CD14-positive monocyte (primary cell): ENCODE results near the gene MMEL1. TPM values are rescaled to one million over a fixed set of nuclear protein-coding genes. Genes with fewer than 3 reads are reported as not detected.
A peak's percentile ranks its signal among the peaks of the same experiment; 100 is the strongest.

Source experiments
- DNase-seq, 3 donors: peaks; one replicate each; pipeline ENCODE4 v3.0.0-alpha.2; 2011 to 2022
- H2AFZ ChIP-seq: 2 replicates; pipeline ENCODE4 v1.6.0; 2012; ENCODE audit warnings: mild to moderate bottlenecking, low read depth, low read length, inconsistent platforms; ENCODE audit not compliant: insufficient read depth, poor library complexity, severe bottlenecking
- H3K27ac ChIP-seq, 2 donors: 1 replicate in 1 of 2; 2 replicates in 1 of 2; pipeline ENCODE4 v1.5.1; 2012 to 2013; ENCODE audit warnings: low read length in 2 of 2, control low read depth in 1 of 2, inconsistent platforms in 1 of 2, low read depth in 1 of 2, mild to moderate bottlenecking in 1 of 2
- H3K27me3 ChIP-seq, 2 donors: one replicate each; pipeline versions ENCODE4 v1.6.0 to v1.6.1; 2011 to 2013; ENCODE audit warnings: low read length in 2 of 2; ENCODE audit not compliant: control insufficient read depth in 2 of 2, insufficient read depth in 2 of 2
- H3K36me3 ChIP-seq, 2 donors: replicated peaks in 1 of 2; 1 replicate in 1 of 2; 2 replicates in 1 of 2; pipeline versions ENCODE4 v1.5.1 to v1.6.1; 2012 to 2013; ENCODE audit warnings: low read length in 2 of 2, control low read depth in 1 of 2, inconsistent platforms in 1 of 2, mild to moderate bottlenecking in 1 of 2; ENCODE audit not compliant: insufficient read depth in 2 of 2, control insufficient read depth in 1 of 2
- H3K4me1 ChIP-seq, 2 donors: 1 replicate in 1 of 2; 2 replicates in 1 of 2; pipeline versions ENCODE4 v1.5.1 to v1.6.1; 2012 to 2013; ENCODE audit warnings: low read length in 2 of 2, control low read depth in 1 of 2, inconsistent platforms in 1 of 2, mild to moderate bottlenecking in 1 of 2, moderate library complexity in 1 of 2; ENCODE audit not compliant: insufficient read depth in 2 of 2, control insufficient read depth in 1 of 2
- H3K4me2 ChIP-seq: replicated peaks from 2 replicates; pipeline ENCODE3; 2012; ENCODE audit warnings: low read length, moderate library complexity, mild to moderate bottlenecking; ENCODE audit not compliant: poor library complexity, severe bottlenecking; ENCODE audit errors: extremely low read depth
- H3K4me3 ChIP-seq, 3 experiments: fragments of 200-600 bp in 1 of 3; sonication (generic) in 1 of 3; replicated peaks in 1 of 3; 1 replicate in 2 of 3; 2 replicates in 1 of 3; pipeline ENCODE4 v1.5.1; 2011 to 2013; ENCODE audit warnings: low read length in 3 of 3, mild to moderate bottlenecking in 3 of 3, control low read depth in 2 of 3, low read depth in 2 of 3, inconsistent platforms in 1 of 3, moderate library complexity in 1 of 3
- H3K79me2 ChIP-seq: 2 replicates; pipeline ENCODE4 v1.6.0; 2012; ENCODE audit warnings: mild to moderate bottlenecking, control low read depth, inconsistent platforms, low read length, moderate library complexity; ENCODE audit not compliant: insufficient read depth
- H3K9ac ChIP-seq: 2 replicates; pipeline ENCODE4 v1.6.0; 2017; ENCODE audit warnings: low read length, mild to moderate bottlenecking; ENCODE audit not compliant: insufficient read depth, poor library complexity, severe bottlenecking
- H3K9me3 ChIP-seq, 2 donors: replicated peaks in 1 of 2; 1 replicate in 1 of 2; 2 replicates in 1 of 2; pipeline versions ENCODE4 v1.5.1 to v1.6.1; 2012 to 2013; ENCODE audit warnings: low read length in 2 of 2, control low read depth in 1 of 2; ENCODE audit not compliant: control insufficient read depth in 1 of 2, insufficient read depth in 1 of 2
- H4K20me1 ChIP-seq: 2 replicates; pipeline ENCODE4 v1.6.0; 2012; ENCODE audit warnings: mild to moderate bottlenecking, low read length, control low read depth, moderate library complexity; ENCODE audit not compliant: insufficient read depth
- H3K27ac Mint-ChIP-seq, 7 donors: one replicate each; pipeline ENCODE4 v1.8.0; 2020; ENCODE audit warnings: mild to moderate bottlenecking in 7 of 7, mixed read lengths in 7 of 7, moderate library complexity in 6 of 7, inconsistent platforms in 2 of 7
- H3K27me3 Mint-ChIP-seq, 3 donors: one replicate each; pipeline ENCODE4 v1.8.0; 2021 to 2022; ENCODE audit warnings: low read depth in 3 of 3, mild to moderate bottlenecking in 3 of 3, mixed read lengths in 3 of 3, moderate library complexity in 3 of 3, inconsistent platforms in 1 of 3
- H3K36me3 Mint-ChIP-seq, 2 donors: one replicate each; pipeline ENCODE4 v1.8.0; 2020; ENCODE audit warnings: mixed read lengths in 2 of 2, inconsistent platforms in 1 of 2, mild to moderate bottlenecking in 1 of 2
- H3K4me1 Mint-ChIP-seq: one replicate; pipeline ENCODE4 v1.8.0; 2020; ENCODE audit warnings: mild to moderate bottlenecking, mixed read lengths
- H3K4me3 Mint-ChIP-seq, 2 donors: one replicate each; pipeline ENCODE4 v1.8.0; 2020; ENCODE audit warnings: mild to moderate bottlenecking in 2 of 2, mixed read lengths in 2 of 2, moderate library complexity in 1 of 2
- H3K9me3 Mint-ChIP-seq, 7 donors: one replicate each; pipeline ENCODE4 v1.8.0; 2020 to 2022; ENCODE audit warnings: mixed read lengths in 7 of 7, mild to moderate bottlenecking in 6 of 7, moderate library complexity in 6 of 7, inconsistent platforms in 2 of 7
- WGBS: methylation state at CpG from one replicate; pipeline ENCODE4 v1.1.5; 2013; ENCODE audit warnings: missing lambda C conversion rate; ENCODE audit not compliant: insufficient coverage; 5-methylcytosine and 5-hydroxymethylcytosine counted together
- intact Hi-C, 2 donors: fragments of 100-400 bp; cut with micrococcal nuclease; formaldehyde crosslinking; loops; one replicate each; pipeline versions ENCODE4 v1.15.0 to v1.15.1; 2023
- polyA plus RNA-seq, 3 donors: library from polyadenylated mRNA; depleted of rRNA in 1 of 3; unstranded in 2 of 3; stranded (reverse) in 1 of 3; fragments of 300-500 nt in 2 of 3; fragments of >200 nt in 1 of 3; fragmentation: Illumina TruSeq in 2 of 3; gene quantifications; 1 replicate in 2 of 3; 2 replicates in 1 of 3; pipeline ENCODE4 v1.2.3, GENCODE V29; 2012 to 2021
- TF ChIP-seq, protein P1 (sequence below): fragments of 200-600 bp; IDR thresholded peaks from one replicate; pipeline ENCODE4 v1.8.0; 2022; ENCODE audit warnings: antibody characterized with exemption, mild to moderate bottlenecking

MMEL1 gene
- polyA plus RNA-seq, 3 donors = 1.1 to 4.4 (median 1.9) TPM

DNA sequence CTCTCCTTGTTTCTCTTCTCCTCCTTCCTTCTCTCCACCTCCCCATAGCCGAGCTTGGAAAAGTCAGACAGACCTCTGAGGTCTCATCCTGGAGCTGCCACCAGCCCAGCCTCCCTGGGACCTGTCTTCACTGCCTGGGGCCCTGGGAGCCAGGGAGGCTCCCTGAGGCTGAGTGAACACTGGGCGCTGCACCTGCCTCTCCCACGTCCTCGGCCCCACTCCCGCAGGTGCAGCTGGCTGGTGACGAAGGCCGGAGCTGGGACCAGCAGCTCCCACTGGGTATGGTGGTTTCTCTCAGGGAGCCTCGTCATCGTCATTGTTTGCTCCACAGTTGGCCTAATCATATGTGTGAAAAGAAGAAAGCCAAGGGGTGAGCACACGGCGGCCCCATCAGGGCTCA, 71.4 kb downstream of the MMEL1 start:
- H3K9ac ChIP-seq = no peak overlapping the region
- TF ChIP-seq, protein P1, sequence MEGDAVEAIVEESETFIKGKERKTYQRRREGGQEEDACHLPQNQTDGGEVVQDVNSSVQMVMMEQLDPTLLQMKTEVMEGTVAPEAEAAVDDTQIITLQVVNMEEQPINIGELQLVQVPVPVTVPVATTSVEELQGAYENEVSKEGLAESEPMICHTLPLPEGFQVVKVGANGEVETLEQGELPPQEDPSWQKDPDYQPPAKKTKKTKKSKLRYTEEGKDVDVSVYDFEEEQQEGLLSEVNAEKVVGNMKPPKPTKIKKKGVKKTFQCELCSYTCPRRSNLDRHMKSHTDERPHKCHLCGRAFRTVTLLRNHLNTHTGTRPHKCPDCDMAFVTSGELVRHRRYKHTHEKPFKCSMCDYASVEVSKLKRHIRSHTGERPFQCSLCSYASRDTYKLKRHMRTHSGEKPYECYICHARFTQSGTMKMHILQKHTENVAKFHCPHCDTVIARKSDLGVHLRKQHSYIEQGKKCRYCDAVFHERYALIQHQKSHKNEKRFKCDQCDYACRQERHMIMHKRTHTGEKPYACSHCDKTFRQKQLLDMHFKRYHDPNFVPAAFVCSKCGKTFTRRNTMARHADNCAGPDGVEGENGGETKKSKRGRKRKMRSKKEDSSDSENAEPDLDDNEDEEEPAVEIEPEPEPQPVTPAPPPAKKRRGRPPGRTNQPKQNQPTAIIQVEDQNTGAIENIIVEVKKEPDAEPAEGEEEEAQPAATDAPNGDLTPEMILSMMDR = no peak
- Mint-ChIP-seq H3K4me1 (peaks cover 14% of the 10 kb centered on the region), H3K4me3 (no peak overlapping the region), H3K9me3 (peaks cover 0 to 2% (median 0%) of the 10 kb centered on the region in 7 donors), H3K27me3 (peaks cover 6 to 10% (median 9%) of the 10 kb centered on the region in 3 donors), H3K27ac (peak overlapping the region in 5 of 7 donors; percentile 35 to 73 (median 51)), H3K36me3 (peaks cover 44 to 59% of the 10 kb centered on the region in 2 donors)
- intact Hi-C loops = no loop called here
- H3K27ac ChIP-seq = no peak overlapping the region
- H3K27me3 ChIP-seq = no peaks in the 10 kb centered on the region
- H3K4me3 ChIP-seq = no peak overlapping the region
- no peaks in the 10 kb centered on the region for H3K9me3 ChIP-seq
- DNase-seq = no peak
- no peak overlapping the region for H3K4me2 ChIP-seq
- no peak overlapping the region for H2AFZ ChIP-seq
- H4K20me1 ChIP-seq = peaks cover 64% of the 10 kb centered on the region
- WGBS = 98% methylated on average over 11 of the region's 11 CpGs
- peaks cover 21% of the 10 kb centered on the region for H3K79me2 ChIP-seq
- peaks cover 17 to 22% of the 10 kb centered on the region in 2 donors for H3K4me1 ChIP-seq
- peaks cover 61 to 65% of the 10 kb centered on the region in 2 donors for H3K36me3 ChIP-seq

DNA sequence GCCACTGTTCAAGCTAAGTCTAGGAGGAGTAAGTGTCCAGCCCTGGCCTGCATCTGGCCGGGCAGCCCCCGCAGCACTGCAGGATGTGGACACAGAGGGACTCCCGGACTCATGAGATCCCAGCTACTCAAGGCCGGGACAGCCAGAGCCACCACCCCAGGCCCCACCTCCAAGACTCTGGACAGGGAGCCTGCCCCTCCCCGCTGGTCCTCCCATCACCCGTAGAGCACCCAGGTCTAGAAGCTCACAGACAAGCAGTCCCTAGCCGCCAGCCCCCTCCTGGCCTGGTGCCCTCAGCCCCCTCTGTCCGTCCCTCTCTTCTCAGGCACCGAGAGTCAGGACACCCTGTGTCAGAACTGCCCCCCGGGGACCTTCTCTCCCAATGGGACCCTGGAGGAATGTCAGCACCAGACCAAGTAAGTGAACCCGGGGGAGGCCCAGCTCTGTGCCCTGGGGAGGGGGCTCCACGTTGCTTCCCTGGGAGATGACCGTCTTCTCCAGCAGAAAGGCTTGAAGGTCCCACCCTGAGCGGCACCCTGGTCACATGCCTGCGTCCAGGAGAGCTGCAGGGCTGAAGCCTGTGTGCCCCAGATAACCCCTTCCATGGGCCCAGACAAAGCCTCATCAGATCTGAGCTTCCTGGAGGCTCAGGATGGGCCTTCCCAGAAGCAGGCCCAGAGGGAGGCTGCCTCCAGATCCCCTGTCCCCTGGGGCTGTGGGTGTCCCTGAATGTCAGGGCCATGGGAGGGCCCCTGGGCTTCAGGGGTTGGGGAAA, 72.3 kb downstream of the MMEL1 start:
- Mint-ChIP-seq H3K27me3 (peaks cover 5 to 9% (median 6%) of the 10 kb centered on the region in 3 donors), H3K4me1 (peaks cover 15% of the 10 kb centered on the region), H3K9me3 (peaks cover 0 to 3% (median 0%) of the 10 kb centered on the region in 7 donors), H3K36me3 (peaks cover 44 to 59% of the 10 kb centered on the region in 2 donors), H3K4me3 (peak overlapping the region in 1 of 2 donors; percentile 6), H3K27ac (peak overlapping the region in 1 of 7 donors; percentile 18)
- Histone ChIP-seq H3K36me3 (peaks cover 61 to 65% of the 10 kb centered on the region in 2 donors), H3K4me1 (peaks cover 22 to 27% of the 10 kb centered on the region in 2 donors), H3K79me2 (peaks cover 27% of the 10 kb centered on the region), H3K27ac (no peak overlapping the region), H3K9ac (no peak overlapping the region), H3K9me3 (no peaks in the 10 kb centered on the region), H3K4me3 (no peak overlapping the region), H3K27me3 (no peaks in the 10 kb centered on the region), H4K20me1 (peaks cover 64% of the 10 kb centered on the region), H2AFZ (no peak overlapping the region), H3K4me2 (no peak overlapping the region)
- TF ChIP-seq, protein P1 = no peak
- no peak for DNase-seq
- WGBS = 98% methylated on average over 13 of the region's 15 CpGs
- intact Hi-C loops = no loop called here
